Activated CD8-positive, alpha-beta T cell treated with anti-CD3 and anti-CD28 coated beads for 36 hours (primary cell): Measurements from ENCODE around the gene ZBED1. TPM values are rescaled to one million over a fixed set of nuclear protein-coding genes. Genes with fewer than 3 reads are reported as not detected.

ENCODE experiments used
- ATAC-seq: fragments of 200-7000 bp; cut with Tn5 transposase; one replicate; pipeline ENCODE4 v1.10.0; 2021; ENCODE audit warnings: mild to moderate bottlenecking, moderate library complexity
- CTCF ChIA-PET: fragments of 350-600 bp; sonication (Branson Sonifier 250); formaldehyde crosslinking; loops from one replicate; lab custom pipeline; 2021; ENCODE audit warnings: antibody characterized with exemption; lab: Charles Lee
- POLR2A ChIA-PET: fragments of 350-600 bp; sonication (Branson Sonifier 250); formaldehyde crosslinking; loops from one replicate; lab custom pipeline; 2021; ENCODE audit warnings: antibody characterized with exemption; lab: Charles Lee
- DNase-seq: peaks from one replicate; pipeline ENCODE4 v3.0.0-alpha.2; 2020
- H3K27ac Mint-ChIP-seq: one replicate; pipeline ENCODE4 v1.8.0; 2021; ENCODE audit warnings: mild to moderate bottlenecking, mixed read lengths
- H3K27me3 Mint-ChIP-seq: one replicate; pipeline ENCODE4 v1.8.0; 2021; ENCODE audit warnings: mixed read lengths
- H3K36me3 Mint-ChIP-seq: one replicate; pipeline ENCODE4 v1.8.0; 2021; ENCODE audit warnings: low read depth, mixed read lengths
- H3K4me1 Mint-ChIP-seq: one replicate; pipeline ENCODE4 v1.8.0; 2021; ENCODE audit warnings: low read depth, mixed read lengths
- H3K4me3 Mint-ChIP-seq: one replicate; pipeline ENCODE4 v1.8.0; 2021; ENCODE audit warnings: mild to moderate bottlenecking, moderate library complexity, mixed read lengths
- H3K9me3 Mint-ChIP-seq: one replicate; pipeline ENCODE4 v1.8.0; 2021; ENCODE audit warnings: mixed read lengths
- intact Hi-C: fragments of 100-400 bp; cut with micrococcal nuclease; formaldehyde crosslinking; loops from one replicate; pipeline ENCODE4 v1.10.0; 2022
- total RNA-seq, 2 experiments: library from RNA; stranded (reverse); gene quantifications; one replicate each; pipeline ENCODE4 v1.2.3, GENCODE V29; 2021
- TF ChIP-seq, protein P1 (sequence below): fragments of 200-600 bp; IDR thresholded peaks from one replicate; pipeline ENCODE4 v1.8.0; 2022; ENCODE audit warnings: antibody characterized with exemption, mild to moderate bottlenecking

Gene ZBED1
- total RNA-seq, 2 experiments from 2014 or later = 26.3 to 28.7 TPM

DNA sequence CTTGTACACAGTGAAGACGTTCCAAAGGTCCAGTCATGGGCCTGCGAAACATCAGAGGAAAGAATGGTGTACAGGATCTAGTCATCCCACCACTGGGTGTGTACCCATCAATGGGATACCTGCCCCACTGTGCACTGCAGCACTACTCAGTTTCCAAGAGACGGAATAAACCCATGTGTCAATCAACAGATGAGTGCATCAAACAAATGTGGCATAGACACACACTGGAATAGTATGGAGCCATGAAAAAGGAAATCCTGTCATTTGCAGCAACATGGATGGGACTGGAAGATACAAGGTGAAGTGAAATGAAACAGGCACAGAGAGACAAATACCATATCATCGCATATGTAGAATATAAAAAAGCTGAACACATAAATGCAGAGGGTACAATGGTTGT is 48.0 kb downstream of the ZBED1 start:
- ATAC-seq (no peak), DNase-seq (no peak)
- TF ChIP-seq, protein P1, sequence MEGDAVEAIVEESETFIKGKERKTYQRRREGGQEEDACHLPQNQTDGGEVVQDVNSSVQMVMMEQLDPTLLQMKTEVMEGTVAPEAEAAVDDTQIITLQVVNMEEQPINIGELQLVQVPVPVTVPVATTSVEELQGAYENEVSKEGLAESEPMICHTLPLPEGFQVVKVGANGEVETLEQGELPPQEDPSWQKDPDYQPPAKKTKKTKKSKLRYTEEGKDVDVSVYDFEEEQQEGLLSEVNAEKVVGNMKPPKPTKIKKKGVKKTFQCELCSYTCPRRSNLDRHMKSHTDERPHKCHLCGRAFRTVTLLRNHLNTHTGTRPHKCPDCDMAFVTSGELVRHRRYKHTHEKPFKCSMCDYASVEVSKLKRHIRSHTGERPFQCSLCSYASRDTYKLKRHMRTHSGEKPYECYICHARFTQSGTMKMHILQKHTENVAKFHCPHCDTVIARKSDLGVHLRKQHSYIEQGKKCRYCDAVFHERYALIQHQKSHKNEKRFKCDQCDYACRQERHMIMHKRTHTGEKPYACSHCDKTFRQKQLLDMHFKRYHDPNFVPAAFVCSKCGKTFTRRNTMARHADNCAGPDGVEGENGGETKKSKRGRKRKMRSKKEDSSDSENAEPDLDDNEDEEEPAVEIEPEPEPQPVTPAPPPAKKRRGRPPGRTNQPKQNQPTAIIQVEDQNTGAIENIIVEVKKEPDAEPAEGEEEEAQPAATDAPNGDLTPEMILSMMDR = no peak
- no peaks in the 10 kb centered on the region for H3K9me3 Mint-ChIP-seq
- intact Hi-C loops = no loop called here
- peaks cover 16% of the 10 kb centered on the region for H3K4me1 Mint-ChIP-seq
- POLR2A ChIA-PET = no interaction called here
- peaks cover 17% of the 10 kb centered on the region for H3K36me3 Mint-ChIP-seq
- CTCF ChIA-PET = no interaction called here
- H3K4me3 Mint-ChIP-seq = no peak overlapping the region
- no peak overlapping the region for H3K27ac Mint-ChIP-seq
- no peaks in the 10 kb centered on the region for H3K27me3 Mint-ChIP-seq

DNA sequence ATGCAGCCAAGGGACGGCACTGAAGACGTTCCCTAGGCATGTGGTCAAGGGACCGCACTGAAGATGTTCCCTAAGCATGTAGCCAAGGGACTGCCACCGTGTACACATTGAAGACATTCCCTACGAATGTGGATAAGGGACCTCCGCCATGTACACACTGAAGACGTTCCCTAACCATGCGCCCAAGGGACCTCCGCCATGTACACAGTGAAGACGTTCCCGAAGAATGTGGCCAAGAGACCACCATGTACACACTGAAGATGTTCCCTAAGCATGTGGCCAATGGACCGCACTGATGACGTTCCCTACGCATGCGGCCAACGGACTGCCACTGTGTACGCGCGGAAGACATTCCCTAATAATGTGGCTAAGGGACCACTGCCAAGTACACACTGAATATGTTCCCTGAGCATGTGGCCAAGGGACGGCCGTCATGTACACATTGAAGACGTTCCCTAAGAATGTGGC is 48.4 kb downstream of the ZBED1 start:
- ATAC-seq (no peak), DNase-seq (no peak)
- no peaks in the 10 kb centered on the region for H3K27me3 Mint-ChIP-seq
- no peak overlapping the region for H3K27ac Mint-ChIP-seq
- POLR2A ChIA-PET = no interaction called here
- H3K4me3 Mint-ChIP-seq = no peak overlapping the region
- intact Hi-C loops = no loop called here
- H3K4me1 Mint-ChIP-seq = peaks cover 16% of the 10 kb centered on the region
- TF ChIP-seq, protein P1 = no peak
- peaks cover 2% of the 10 kb centered on the region for H3K9me3 Mint-ChIP-seq
- H3K36me3 Mint-ChIP-seq = peaks cover 18% of the 10 kb centered on the region
- CTCF ChIA-PET = no interaction called here

DNA sequence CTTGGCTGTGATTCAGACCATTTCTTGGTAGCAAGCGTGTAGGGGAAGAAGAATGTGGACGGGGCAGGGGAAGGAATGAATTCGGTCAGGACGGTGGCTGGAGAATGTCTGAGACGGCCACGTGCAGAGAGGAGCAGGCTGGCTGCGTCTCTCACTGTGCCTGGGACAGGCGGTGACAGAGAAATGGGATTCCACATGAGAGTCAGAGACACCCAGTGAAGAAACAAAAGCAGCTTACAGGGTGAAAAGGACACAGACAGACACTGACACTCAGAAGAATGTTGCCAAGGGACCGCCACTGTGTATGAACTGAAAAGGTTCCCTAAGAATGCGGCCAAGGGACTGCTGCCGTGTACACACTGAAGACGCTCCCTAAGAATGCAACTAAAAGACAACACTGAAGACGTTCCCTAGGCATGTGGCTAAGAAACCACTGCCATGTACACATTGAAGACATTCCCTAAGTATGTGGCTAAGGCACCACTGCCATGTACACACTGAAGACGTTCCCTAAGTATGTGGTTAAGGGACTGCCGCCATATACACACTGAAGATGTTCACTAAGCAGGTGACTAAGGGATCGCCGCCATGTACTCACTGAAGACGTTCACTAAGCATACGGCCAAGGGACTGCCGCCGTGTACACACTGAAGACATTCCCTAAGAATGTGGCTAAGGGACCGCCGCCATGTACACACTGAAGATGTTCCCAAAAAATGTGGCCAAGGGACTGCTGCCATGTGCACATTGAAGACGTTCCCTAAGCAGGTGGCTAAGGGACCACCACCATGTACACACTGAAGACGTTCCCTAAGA is 49.1 kb downstream of the ZBED1 start:
- ChIA-PET POLR2A (no interaction called here), CTCF (no interaction called here)
- no peak for DNase-seq
- no peak overlapping the region for H3K27ac Mint-ChIP-seq
- intact Hi-C loops = no loop called here
- H3K27me3 Mint-ChIP-seq = no peaks in the 10 kb centered on the region
- no peak for ATAC-seq
- peaks cover 23% of the 10 kb centered on the region for H3K36me3 Mint-ChIP-seq
- TF ChIP-seq, protein P1 = no peak
- peaks cover 5% of the 10 kb centered on the region for H3K9me3 Mint-ChIP-seq
- peaks cover 13% of the 10 kb centered on the region for H3K4me1 Mint-ChIP-seq
- H3K4me3 Mint-ChIP-seq = no peak overlapping the region

DNA sequence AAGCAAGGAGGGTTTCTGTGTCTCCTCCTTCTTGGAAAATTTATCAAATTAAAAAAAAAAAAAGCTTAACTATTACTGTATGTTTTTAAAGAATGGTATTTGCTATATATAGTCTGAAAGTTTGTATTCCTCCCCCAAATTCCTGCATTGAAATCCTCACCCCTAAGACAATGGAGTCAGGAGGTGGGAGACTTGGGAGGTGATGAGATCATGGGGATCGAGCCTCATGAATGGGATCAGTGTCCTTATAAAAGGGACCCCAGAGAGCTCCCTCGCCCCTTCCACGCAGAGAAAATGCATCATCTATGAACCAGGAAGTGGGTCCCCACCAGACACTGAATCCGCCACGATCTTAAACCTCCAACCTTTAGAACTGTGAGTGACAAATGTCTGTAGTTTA is 50.1 kb downstream of the ZBED1 start:
- Mint-ChIP-seq H3K4me3 (no peak overlapping the region), H3K4me1 (peaks cover 12% of the 10 kb centered on the region), H3K36me3 (peaks cover 27% of the 10 kb centered on the region), H3K27me3 (no peaks in the 10 kb centered on the region), H3K27ac (no peak overlapping the region), H3K9me3 (peaks cover 5% of the 10 kb centered on the region)
- intact Hi-C loops = no loop called here
- DNase-seq (no peak), ATAC-seq (no peak)
- TF ChIP-seq, protein P1 = no peak
- ChIA-PET CTCF (no interaction called here), POLR2A (no interaction called here)

DNA sequence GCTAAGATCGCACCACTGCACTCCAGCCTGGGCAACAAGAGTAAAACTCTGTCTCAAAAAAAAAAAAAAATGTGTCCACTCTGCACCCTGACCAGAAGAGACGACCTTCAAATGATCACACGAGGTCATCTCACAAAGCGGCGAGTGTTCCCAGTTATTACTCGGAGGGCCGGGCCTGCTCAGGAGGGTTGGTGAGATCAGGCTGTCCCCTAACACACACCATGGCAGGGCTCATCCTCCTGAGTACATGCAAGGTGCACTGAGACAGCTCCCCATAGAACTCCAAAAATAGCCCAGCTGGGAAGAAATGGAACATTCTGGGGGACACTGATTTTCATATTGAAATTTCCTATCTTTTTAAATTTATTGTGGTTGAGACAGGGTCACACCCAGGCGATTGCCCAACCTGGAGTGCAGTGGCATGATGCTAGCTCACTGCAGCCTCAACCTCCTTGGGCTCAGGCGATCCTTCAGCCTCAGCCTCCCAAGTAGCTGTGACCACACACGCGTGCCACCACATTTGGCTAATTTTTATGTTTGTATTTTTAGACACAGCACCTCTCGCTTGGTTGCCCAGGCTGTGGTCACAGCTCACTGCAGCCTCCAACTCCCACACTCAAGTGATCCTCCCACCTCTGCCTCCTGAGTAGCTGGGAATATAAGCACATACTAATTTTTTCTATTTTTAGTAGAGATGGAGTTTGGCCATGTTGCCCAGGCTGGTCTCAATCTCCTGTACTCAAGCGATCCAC is 51.5 kb downstream of the ZBED1 start:
- CTCF ChIA-PET = no interaction called here
- H3K4me3 Mint-ChIP-seq = no peak overlapping the region

More for the DNA sequence above, 51.5 kb downstream of the ZBED1 start:
- Mint-ChIP-seq H3K9me3 (peaks cover 5% of the 10 kb centered on the region), H3K27ac (no peak overlapping the region), H3K27me3 (no peaks in the 10 kb centered on the region), H3K36me3 (peaks cover 27% of the 10 kb centered on the region), H3K4me1 (peaks cover 12% of the 10 kb centered on the region)
- intact Hi-C loops = no loop called here
- DNase-seq = no peak
- TF ChIP-seq, protein P1 = no peak
- no peak for ATAC-seq
- POLR2A ChIA-PET = no interaction called here
